ENCODE results near the gene AP1B1.
"Not testable (repeated sequence)": the region's sequence is repeated elsewhere in the genome, so short reads cannot be mapped to it uniquely, and the experiment has no call there.

The AP1B1 gene

DNA sequence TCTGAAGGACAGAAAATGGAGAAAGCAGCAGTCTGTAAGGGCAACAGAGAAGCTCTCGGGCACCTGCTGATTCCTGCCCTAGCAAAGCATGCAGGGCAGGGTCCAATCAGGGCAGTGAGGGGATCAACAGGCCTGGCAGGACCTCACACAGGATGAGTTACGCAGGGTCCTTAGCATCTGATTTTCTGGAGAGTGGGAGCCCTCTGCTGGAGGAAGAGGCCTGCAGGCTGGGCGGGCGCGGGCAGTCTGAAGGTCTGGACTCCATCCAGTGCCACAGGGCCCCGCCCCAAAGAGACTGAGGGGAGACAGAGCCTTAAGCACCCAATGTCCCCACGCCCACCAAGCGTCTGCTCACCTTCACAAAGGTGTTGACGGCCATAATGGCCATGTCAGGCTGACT is 28.9 kb downstream of the AP1B1 start:
- TF ChIP-seq, protein P1, sequence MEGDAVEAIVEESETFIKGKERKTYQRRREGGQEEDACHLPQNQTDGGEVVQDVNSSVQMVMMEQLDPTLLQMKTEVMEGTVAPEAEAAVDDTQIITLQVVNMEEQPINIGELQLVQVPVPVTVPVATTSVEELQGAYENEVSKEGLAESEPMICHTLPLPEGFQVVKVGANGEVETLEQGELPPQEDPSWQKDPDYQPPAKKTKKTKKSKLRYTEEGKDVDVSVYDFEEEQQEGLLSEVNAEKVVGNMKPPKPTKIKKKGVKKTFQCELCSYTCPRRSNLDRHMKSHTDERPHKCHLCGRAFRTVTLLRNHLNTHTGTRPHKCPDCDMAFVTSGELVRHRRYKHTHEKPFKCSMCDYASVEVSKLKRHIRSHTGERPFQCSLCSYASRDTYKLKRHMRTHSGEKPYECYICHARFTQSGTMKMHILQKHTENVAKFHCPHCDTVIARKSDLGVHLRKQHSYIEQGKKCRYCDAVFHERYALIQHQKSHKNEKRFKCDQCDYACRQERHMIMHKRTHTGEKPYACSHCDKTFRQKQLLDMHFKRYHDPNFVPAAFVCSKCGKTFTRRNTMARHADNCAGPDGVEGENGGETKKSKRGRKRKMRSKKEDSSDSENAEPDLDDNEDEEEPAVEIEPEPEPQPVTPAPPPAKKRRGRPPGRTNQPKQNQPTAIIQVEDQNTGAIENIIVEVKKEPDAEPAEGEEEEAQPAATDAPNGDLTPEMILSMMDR (IDR thresholded peaks at IDR 0.05; ENCODE audit: insufficient read depth, low read depth, low read length, missing control alignments): peak; percentile 52
- no peak overlapping the region for H3K4me3 ChIP-seq (ENCODE audit: low read length)
- peak; percentile 45 for DNase-seq (ENCODE audit: low read depth)

DNA sequence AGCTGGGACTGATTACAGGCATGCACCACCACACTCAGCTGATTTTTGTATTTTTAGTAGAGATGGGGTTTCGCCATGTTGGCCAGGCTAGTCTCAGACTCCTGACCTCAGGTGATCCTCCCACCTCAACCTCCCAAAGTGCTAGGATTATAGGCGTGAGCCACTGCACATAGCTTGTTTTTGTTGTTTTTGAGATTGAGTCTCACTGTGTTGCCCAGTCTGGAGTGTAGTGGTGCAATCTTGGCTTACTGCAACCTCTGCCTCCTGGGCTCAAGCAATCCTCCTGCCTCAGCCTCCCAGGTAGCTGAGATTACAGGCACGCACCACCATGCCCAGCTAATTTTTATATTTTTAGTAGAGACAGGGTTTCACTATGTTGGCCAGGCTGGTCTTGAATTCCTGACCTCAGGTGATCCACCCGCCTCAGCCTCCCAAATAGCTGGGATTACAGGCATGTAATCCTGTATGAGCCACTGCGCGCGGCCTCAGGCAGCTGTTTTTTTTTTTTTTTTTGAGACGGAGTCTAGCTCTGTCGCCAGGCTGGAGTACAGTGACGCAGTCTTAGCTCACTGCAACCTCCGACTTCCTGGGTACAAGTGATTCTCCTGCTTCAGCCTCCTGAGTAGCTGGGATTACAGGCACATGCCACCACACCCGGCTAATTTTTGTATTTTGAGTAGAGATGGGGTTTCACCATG is 31.0 kb downstream of the AP1B1 start:
- DNase-seq (ENCODE audit: low read depth); H3K4me3 ChIP-seq (ENCODE audit: low read length): not testable (repeated sequence)

DNA sequence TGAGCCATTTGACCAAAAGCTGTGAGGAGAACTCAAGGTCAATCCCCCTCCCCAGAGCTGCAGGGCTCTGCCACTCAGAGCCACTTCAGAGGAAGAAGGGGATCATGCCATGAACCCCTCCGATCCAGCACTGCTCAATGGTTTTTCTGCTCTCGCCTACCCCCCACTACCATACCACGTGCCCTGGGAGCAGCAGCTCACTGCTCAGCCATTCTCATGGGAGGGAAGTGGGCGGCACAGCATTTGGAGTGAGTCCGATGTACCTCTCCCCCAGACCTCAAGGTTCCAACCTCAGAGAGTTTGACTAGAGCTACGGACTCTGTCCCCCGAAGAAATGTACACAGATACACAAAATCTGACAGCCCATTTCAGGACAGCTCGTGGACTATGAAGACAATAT is 34.5 kb downstream of the AP1B1 start:
- TF ChIP-seq, protein P1 (IDR thresholded peaks at IDR 0.05; ENCODE audit: insufficient read depth, low read depth, low read length, missing control alignments): no peak
- DNase-seq (ENCODE audit: low read depth): no peak
- no peak overlapping the region for H3K4me3 ChIP-seq (ENCODE audit: low read length)

DNA sequence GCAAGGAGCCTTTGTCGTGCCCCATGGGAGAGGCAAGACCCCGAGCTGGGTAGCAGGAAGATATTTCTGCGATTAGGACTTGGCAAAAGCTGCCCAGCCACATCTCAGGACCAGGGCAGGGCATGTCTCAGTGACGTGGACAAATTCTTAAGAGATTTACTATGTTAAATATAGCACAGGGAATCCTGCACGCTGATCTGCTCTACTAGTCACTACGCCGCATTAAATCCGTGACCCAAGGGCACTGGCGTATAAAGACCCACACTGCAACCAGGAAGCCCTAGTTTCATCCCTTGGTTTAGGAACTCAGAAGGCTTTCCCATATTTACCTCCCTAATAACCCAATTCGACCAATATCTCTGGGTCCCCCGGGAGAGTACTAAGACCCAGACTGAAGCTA is 35.1 kb downstream of the AP1B1 start:
- no peak overlapping the region for H3K4me3 ChIP-seq (ENCODE audit: low read length)
- no peak for DNase-seq (ENCODE audit: low read depth)
- TF ChIP-seq, protein P1 (IDR thresholded peaks at IDR 0.05; ENCODE audit: insufficient read depth, low read depth, low read length, missing control alignments): no peak

DNA sequence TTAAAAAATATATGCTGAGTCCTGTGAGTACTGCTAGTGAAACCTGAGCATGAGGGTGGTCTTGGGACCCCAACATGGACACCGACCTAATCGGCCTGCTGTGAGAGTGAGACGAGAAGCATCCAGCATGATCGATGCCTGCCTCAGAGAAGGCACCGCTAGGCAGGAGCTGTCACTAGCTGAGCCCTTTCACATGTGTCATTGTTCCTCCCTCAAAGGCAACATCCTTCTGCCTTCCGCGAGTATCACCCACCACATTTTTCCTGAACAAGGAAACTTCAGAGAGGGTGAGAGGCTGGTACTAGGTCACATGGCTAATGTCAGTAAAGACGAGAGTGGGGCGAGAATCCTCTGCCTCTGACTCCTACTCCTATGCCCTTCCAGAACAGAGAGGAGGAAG is 35.6 kb downstream of the AP1B1 start:
- H3K4me3 ChIP-seq (ENCODE audit: low read length): no peak overlapping the region
- TF ChIP-seq, protein P1 (IDR thresholded peaks at IDR 0.05; ENCODE audit: insufficient read depth, low read depth, low read length, missing control alignments): no peak
- DNase-seq (ENCODE audit: low read depth): no peak

DNA sequence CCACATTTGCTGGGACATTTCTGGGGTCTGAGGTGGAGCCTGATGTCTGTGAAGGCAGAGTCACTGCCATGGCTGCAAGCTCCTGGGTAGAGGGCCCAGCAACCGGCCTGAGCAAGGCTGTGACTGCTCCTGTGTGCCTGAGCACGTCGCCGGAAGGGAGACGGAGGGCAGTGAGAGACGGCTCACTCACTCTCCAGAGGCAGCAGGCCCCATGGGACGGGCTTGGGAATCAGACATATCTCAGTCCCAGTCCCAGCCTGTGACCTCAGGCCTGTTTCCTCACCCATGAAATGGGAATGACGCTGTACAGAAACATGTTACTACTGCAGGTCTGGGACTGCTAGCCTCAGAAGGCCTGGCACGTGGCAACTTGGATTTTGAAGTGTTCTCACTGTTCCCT is 36.5 kb downstream of the AP1B1 start:
- TF ChIP-seq, protein P1 (IDR thresholded peaks at IDR 0.05; ENCODE audit: insufficient read depth, low read depth, low read length, missing control alignments): no peak
- no peak for DNase-seq (ENCODE audit: low read depth)
- H3K4me3 ChIP-seq (ENCODE audit: low read length): no peak overlapping the region

DNA sequence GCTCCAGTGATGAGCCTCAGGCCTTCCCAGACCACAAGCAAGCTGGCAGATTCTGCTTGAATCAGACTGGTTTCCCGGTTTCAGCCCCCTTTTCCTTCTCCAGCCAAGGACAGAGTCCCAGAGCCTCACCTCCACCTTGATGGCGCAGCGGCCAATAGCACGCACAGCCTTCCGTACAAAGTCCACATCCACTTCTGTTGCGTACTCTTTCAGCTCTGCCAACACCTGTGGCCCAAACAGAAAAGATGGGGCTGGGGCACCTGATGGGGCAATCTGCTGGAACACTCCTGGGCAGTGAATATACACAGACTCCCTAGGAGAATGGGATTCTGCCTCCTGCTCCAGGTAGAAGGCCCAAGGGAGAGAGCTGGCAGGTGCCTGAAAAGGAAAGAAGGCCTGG is 37.3 kb downstream of the AP1B1 start:
- H3K4me3 ChIP-seq (ENCODE audit: low read length): no peak overlapping the region
- DNase-seq (ENCODE audit: low read depth): no peak
- TF ChIP-seq, protein P1 (IDR thresholded peaks at IDR 0.05; ENCODE audit: insufficient read depth, low read depth, low read length, missing control alignments): no peak
